Keratinocyte (primary cell): ENCODE measurements around the gene CCDC40. TPM values are rescaled to one million over a fixed set of nuclear protein-coding genes. Genes with fewer than 3 reads are reported as not detected.

Source experiments
- DNase-seq: peaks from one replicate; pipeline ENCODE4 v3.0.0-alpha.2; 2011; ENCODE audit warnings: low read depth, missing footprints, low spot score
- FAIRE-seq: peaks from 2 replicates; lab custom pipeline; 2011; peaks lifted over from hg19 to GRCh38; lab: Jason Lieb, UNC
- H2AFZ ChIP-seq: 2 replicates; pipeline ENCODE4 v1.6.0; 2012; ENCODE audit warnings: low read length, control low read depth, inconsistent platforms; ENCODE audit not compliant: control insufficient read depth
- H3K27ac ChIP-seq: 2 replicates; pipeline ENCODE4 v1.5.1; 2011; ENCODE audit warnings: low read length; ENCODE audit not compliant: control insufficient read depth, insufficient read depth
- H3K27me3 ChIP-seq: 3 replicates; pipeline ENCODE4 v1.6.0; 2011; ENCODE audit warnings: low read length; ENCODE audit not compliant: control insufficient read depth, insufficient read depth; ENCODE audit errors: extremely low read depth
- H3K36me3 ChIP-seq, 2 experiments: 2 replicates in 1 of 2; 3 replicates in 1 of 2; pipeline ENCODE4 v1.5.1; 2011; ENCODE audit warnings: low read length in 2 of 2, mild to moderate bottlenecking in 1 of 2; ENCODE audit not compliant: control insufficient read depth in 2 of 2, insufficient read depth in 2 of 2; ENCODE audit errors: extremely low read depth in 1 of 2
- H3K4me1 ChIP-seq: 3 replicates; pipeline ENCODE4 v1.5.1; 2011; ENCODE audit warnings: low read length; ENCODE audit not compliant: control insufficient read depth, insufficient read depth; ENCODE audit errors: extremely low read depth
- H3K4me2 ChIP-seq: 3 replicates; pipeline ENCODE4 v1.6.0; 2011; ENCODE audit warnings: low read depth, low read length; ENCODE audit not compliant: control insufficient read depth, insufficient read depth; ENCODE audit errors: extremely low read depth
- H3K4me3 ChIP-seq, 3 experiments: fragments of 200-600 bp in 1 of 3; sonication (generic) in 1 of 3; 2 replicates in 2 of 3; 3 replicates in 1 of 3; pipeline ENCODE4 v1.5.1; 2011 to 2016; ENCODE audit warnings: low read length in 3 of 3, mild to moderate bottlenecking in 3 of 3, control low read depth in 2 of 3, inconsistent platforms in 1 of 3, low read depth in 1 of 3, mixed read lengths in 1 of 3, mixed run types in 1 of 3, moderate library complexity in 1 of 3; ENCODE audit not compliant: control insufficient read depth in 2 of 3, insufficient read depth in 2 of 3; ENCODE audit errors: extremely low read depth in 1 of 3
- H3K79me2 ChIP-seq: 2 replicates; pipeline ENCODE4 v1.6.0; 2012; ENCODE audit warnings: low read length; ENCODE audit not compliant: control insufficient read depth, insufficient read depth
- H3K9ac ChIP-seq: 3 replicates; pipeline ENCODE4 v1.6.0; 2011; ENCODE audit warnings: low read length; ENCODE audit not compliant: control insufficient read depth, insufficient read depth; ENCODE audit errors: extremely low read depth
- H3K9me1 ChIP-seq: 3 replicates; pipeline ENCODE4 v1.6.0; 2011; ENCODE audit warnings: low read length; ENCODE audit not compliant: control insufficient read depth, insufficient read depth; ENCODE audit errors: extremely low read depth
- H3K9me3 ChIP-seq: 2 replicates; pipeline ENCODE4 v1.5.1; 2012; ENCODE audit warnings: low read depth, low read length; ENCODE audit not compliant: control insufficient read depth
- H4K20me1 ChIP-seq: 3 replicates; pipeline ENCODE4 v1.6.0; 2011; ENCODE audit warnings: low read length; ENCODE audit not compliant: control insufficient read depth, insufficient read depth; ENCODE audit errors: extremely low read depth
- CTCF ChIP-seq, 3 experiments: IDR thresholded peaks in 1 of 3; conservative IDR thresholded peaks in 1 of 3; optimal IDR thresholded peaks in 1 of 3; 2 replicates in 2 of 3; 3 replicates in 1 of 3; pipeline versions ENCODE3 to v1.5.1; 2011; ENCODE audit warnings: low read length in 3 of 3, mild to moderate bottlenecking in 3 of 3, moderate library complexity in 2 of 3, control low read depth in 1 of 3, inconsistent platforms in 1 of 3; ENCODE audit not compliant: insufficient read depth in 2 of 3; ENCODE audit errors: extremely low read depth in 1 of 3
- EZH2 ChIP-seq: IDR thresholded peaks from one replicate; pipeline ENCODE4 v1.6.1; 2012; ENCODE audit warnings: inconsistent platforms, mild to moderate bottlenecking, low read length, moderate library complexity
- dilution Hi-C: fragments of 300-500 bp; cut with MboI; formaldehyde crosslinking; loops from one replicate; pipeline ENCODE4 v1.7.0; 2020; ENCODE audit warnings: low sequenced_read_pairs; ENCODE audit not compliant: extremely low pct_ligation_motif_present
- polyA plus RNA-seq, 5 experiments: library from polyadenylated mRNA; depleted of rRNA in 3 of 5; stranded (reverse) in 3 of 5; stranded (forward) in 1 of 5; unstranded in 1 of 5; fragments of >200 nt; gene quantifications; 1 replicate in 1 of 5; 2 replicates in 3 of 5; 3 replicates in 1 of 5; pipeline versions ENCODE4 v1.2.1 to v1.2.3, GENCODE V29; 2011 to 2012; ENCODE audit warnings: missing spikeins in 2 of 5, low read depth in 1 of 5, low replicate concordance in 1 of 5

The CCDC40 gene
- polyA plus RNA-seq, 1 donor (not counting 4 experiments of a cell fraction or from before 2014, with no cell fraction given), result 2.4 TPM

DNA sequence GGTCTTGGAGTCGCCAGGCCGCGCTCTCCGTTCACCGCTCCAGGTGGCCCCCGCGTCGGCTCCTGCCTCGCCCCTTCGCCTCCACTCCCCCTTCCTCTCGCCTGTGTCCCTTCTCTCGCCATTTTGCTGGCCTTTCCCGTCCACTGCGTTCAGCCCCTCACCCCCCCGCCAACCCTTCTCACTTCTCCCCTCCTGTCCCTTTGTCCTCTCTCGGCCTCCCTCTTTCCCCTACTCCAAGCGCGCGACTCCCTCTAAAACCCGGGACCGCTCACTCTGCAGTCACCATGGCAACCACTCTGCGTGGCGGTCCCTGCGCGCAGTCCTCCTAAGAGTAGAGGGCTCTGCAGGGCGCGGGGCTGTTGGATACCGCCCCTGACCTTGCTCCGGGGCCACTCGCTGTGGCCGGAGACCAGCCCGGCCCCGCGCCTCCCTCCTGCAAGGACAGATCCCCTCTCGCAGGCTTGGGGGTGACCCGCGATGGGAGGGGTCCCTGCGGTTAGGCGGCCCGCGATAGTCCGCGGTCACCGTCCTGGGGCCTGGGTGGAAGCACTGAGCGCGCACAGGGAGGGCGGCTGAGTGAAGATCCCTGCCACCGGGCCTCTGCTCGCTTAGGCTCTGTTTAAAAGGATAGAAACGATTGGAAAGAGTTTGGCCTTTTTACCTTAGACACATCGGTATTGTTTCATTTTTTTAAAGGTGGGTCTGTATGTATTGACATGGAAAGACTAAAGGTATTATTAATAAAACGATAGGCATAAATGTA, 454 bp downstream of the CCDC40 start:
- Histone ChIP-seq H3K4me3 (peak overlapping the region; percentile 79 to 82 (median 81)), H3K79me2 (peaks cover 13% of the 10 kb centered on the region), H2AFZ (peak overlapping the region; percentile 96), H3K36me3 (no peaks in the 10 kb centered on the region), H3K9ac (peak overlapping the region; percentile 89), H3K4me2 (peak overlapping the region; percentile 82), H3K9me1 (no peaks in the 10 kb centered on the region), H3K27ac (peak overlapping the region; percentile 43), H3K9me3 (no peaks in the 10 kb centered on the region), H4K20me1 (no peaks in the 10 kb centered on the region), H3K4me1 (peaks cover 7% of the 10 kb centered on the region), H3K27me3 (no peaks in the 10 kb centered on the region)
- no peak for DNase-seq
- no peak for FAIRE-seq
- no peak for TF ChIP-seq EZH2
- no peak for TF ChIP-seq CTCF (optimal IDR thresholded peaks at IDR 0.05 in 1 of 3, IDR thresholded peaks at IDR 0.05 in 1 of 3, conservative IDR thresholded peaks at IDR 0.05 in 1 of 3; ENCODE audit: extremely low read depth in 1 of 3, insufficient read depth in 2 of 3, low read length in 3 of 3)
- dilution Hi-C loops, result no loop called here

DNA sequence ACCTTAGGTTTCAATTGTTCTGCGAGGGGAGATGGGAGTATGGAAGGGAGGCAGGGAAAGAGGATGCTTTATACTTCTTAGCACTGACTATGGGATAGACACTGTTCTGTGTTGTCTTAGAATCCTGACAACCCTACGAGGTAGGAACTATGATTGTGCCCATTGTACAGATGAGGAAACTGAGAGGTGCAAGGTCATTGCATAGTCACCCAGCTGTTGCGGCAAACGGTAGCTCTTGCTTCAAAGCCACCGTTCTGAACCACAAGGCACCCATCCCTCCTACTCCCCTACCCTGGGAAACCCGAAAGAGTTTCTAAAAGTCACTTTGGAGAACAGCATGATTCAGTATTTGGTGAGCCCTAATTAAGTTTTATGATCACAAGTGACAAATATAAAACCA, 7.5 kb downstream of the CCDC40 start:
- dilution Hi-C loops, result no loop called here
- H3K27ac ChIP-seq, result no peak overlapping the region
- H3K79me2 ChIP-seq, result no peaks in the 10 kb centered on the region
- no peak overlapping the region for H3K4me3 ChIP-seq
- H3K9me1 ChIP-seq, result no peaks in the 10 kb centered on the region
- no peak for DNase-seq
- no peaks in the 10 kb centered on the region for H3K9me3 ChIP-seq
- H4K20me1 ChIP-seq, result no peaks in the 10 kb centered on the region
- H3K9ac ChIP-seq, result no peak overlapping the region
- TF ChIP-seq CTCF (optimal IDR thresholded peaks at IDR 0.05 in 1 of 3, IDR thresholded peaks at IDR 0.05 in 1 of 3, conservative IDR thresholded peaks at IDR 0.05 in 1 of 3; ENCODE audit: extremely low read depth in 1 of 3, insufficient read depth in 2 of 3, low read length in 3 of 3), result no peak
- no peak for TF ChIP-seq EZH2
- H2AFZ ChIP-seq, result no peak overlapping the region
- no peak for FAIRE-seq
- H3K4me2 ChIP-seq, result no peak overlapping the region
- no peaks in the 10 kb centered on the region for H3K36me3 ChIP-seq
- no peaks in the 10 kb centered on the region for H3K4me1 ChIP-seq
- H3K27me3 ChIP-seq, result no peaks in the 10 kb centered on the region
